ENCODE data around the gene SCN1A.
"Not testable (repeated sequence)": the region's sequence is repeated elsewhere in the genome, so short reads cannot be mapped to it uniquely, and the experiment has no call there.

The SCN1A gene

DNA sequence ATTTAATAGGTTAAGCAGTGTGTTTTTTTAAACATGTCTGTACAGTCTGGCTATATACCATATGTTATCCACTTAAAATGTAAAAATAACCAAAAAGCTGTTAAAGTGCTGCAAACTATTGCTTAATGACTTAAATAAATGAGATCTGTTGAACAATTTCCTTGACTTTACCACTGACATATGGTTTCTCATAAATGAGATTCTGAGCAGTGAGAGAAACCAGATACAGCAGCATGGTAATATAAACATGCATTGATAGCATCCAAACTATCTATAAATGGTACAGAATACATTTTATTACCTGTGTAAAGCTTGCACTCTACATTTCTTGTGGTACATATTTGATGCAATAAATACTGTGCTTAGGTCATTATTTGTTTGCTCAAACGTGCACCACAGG, 138.0 kb downstream of the SCN1A start:
- no peak for DNase-seq (ENCODE audit: extremely low read depth in 1 of 2, low read depth in 1 of 2)

DNA sequence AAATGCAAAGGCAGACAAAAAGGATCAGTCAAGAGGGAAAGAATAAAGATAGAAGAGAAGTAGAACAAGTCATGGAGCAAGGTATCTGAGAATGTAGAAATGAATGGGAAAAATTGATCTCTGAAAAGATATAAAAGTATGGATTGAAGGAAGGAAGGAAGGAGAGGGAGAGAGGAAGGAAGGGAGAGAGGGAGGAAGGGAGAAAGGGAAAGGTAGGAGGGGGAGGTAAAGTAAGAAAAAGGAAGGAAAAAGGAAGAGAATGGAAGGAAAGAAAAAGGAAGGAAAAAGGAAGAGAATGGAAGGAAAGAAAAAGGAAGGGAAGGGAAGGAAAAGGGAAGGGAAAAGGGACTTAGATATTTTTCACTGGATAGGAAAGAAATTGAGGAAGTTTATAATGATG, 142.7 kb downstream of the SCN1A start:
- no peak for DNase-seq (ENCODE audit: extremely low read depth in 1 of 2, low read depth in 1 of 2)

DNA sequence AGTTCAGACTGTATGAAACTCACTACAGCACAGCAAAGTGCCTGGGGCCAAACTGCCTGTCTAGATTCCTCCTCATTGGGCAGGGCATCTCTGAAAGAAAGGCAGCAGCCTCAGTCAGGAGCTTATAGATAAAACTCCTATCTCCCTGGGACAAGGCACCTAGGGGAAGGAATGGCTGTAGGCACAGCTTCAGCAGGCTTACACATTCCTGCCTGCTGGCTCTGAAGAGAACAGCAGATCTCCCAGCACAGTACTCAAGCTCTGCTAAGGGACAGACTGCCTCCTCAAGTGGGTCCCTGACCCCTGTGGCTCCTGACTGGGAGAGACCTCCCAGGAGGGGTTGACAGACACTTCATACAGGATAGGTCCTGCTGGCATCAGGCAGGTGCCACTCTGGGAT, 155.7 kb downstream of the SCN1A start:
- not testable (repeated sequence) for DNase-seq (ENCODE audit: extremely low read depth in 1 of 2, low read depth in 1 of 2)

DNA sequence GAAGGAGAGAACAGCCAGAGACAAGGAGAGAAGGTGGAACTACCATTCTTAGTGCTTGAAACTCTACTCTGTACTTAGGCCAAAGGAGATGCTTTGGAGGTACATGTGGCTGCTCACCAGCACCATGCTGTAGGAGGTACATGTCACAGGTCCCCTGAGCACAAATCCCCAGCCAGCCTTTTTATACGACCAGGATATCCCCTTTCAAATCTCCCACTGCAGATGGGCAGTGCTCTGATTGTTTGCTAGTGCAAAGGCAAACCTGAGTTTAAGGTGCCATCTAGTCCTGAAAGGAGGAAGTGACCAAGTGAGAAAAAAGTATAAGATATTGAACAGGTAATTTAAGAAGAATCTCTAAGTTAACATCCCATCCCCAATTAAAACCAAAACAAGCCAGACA, 157.2 kb downstream of the SCN1A start:
- no peak for DNase-seq (ENCODE audit: extremely low read depth in 1 of 2, low read depth in 1 of 2)

DNA sequence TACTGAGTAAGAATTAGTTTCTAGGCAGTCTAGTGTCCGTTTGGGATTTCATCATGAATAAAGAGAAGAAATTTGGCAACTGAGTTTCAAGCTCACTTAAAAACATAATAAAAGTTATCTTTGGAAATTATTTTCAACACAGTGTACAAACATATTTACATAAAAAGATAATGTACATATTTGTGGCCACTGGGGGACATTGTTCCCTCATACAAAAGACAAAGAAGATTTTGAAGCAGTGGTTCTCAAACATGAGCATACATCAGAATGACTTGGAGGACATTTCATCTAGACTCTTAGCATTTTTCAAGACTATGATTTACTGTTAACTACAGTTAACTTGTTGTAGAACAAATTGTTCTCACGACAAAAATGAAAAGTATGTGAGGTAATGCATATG, 158.6 kb downstream of the SCN1A start:
- no peak for DNase-seq (ENCODE audit: extremely low read depth in 1 of 2, low read depth in 1 of 2)

DNA sequence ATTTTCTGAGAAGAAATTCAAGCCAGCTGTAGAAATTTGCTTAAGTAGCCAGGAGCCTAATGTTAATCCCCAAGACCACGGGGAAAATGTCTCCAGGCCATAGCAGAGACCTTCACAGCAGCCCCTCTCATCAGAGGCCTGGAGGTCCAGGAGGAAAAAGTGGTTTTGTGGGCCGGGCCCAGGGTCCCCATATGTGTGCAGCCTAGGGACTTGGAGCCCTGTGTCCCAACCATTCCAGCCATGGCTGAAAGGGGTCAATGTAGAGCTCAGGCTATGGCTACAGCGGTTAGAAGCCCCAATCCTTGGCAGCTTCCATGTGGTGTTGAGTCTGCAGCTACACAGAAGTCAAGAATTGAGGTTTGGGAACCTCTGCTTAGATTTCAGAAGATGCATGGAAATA, 160.1 kb downstream of the SCN1A start:
- no peak for DNase-seq (ENCODE audit: extremely low read depth in 1 of 2, low read depth in 1 of 2)

DNA sequence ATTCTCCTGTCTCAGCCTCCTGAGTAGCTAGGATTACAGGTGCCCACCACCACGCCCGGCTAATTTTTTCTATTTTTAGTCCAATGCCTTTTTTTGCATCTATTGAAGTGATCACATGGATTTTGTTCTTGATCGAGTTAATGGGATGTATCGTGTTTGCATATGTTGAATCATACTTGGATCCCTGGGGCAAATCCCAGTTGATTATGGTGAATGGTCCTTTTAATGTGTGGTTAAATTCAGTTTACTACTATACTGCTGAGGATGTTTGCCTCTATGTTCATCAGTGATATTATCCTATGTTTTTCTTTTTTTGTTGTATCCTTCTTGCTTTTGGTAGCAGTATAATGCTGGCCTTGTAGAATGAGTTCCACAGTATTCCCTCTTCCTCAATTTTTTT, 166.0 kb downstream of the SCN1A start:
- DNase-seq (ENCODE audit: extremely low read depth in 1 of 2, low read depth in 1 of 2), result no peak

DNA sequence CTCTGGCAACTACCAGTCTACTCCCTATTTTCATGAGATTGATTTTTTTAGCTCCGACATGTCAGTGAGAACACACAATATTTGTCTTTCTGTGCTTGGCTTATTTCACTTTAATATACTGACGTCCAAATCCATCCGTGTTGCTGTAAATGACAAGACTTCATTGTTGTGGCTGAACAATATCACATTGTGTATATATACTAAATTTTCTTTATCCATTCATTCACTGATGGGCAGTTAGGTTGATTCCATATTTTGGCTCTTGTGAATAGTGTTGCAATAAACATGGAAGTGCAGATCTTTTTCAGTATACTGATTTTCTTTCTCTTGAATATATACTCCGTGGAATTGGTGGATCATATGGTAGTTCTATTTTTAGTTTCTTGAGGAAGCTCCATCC, 168.4 kb downstream of the SCN1A start:
- DNase-seq (ENCODE audit: extremely low read depth in 1 of 2, low read depth in 1 of 2), result no peak

DNA sequence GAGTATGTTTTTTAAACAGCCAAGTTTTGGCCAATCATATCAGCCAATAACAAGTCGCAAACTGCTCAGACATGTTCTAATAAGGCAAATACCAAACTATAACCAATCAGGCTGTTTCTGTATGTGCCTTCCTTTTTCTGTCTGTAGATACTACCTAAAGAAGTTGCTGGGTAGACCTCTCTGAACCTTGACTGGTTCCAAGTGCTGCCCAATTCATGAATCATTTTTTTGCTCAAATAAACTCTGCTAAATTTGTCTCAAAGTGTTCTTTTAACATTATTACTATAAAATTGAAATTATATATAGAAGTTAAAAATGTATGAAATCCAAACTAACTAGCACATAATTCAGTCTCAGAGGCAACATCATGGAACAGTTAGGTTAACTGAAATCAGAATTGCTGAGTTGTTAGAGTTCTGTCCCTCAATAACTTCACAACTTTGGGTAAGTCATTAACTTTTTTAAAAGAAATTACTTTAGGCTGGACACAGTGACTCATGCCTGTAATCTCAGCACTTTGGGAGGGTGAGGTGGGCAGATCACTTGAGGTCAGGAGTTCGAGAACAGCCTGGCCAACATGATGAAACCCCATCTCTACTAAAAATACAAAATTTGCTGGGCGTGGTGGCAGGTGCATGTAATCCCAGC, 169.4 kb downstream of the SCN1A start:
- no peak for DNase-seq (ENCODE audit: extremely low read depth in 1 of 2, low read depth in 1 of 2)

DNA sequence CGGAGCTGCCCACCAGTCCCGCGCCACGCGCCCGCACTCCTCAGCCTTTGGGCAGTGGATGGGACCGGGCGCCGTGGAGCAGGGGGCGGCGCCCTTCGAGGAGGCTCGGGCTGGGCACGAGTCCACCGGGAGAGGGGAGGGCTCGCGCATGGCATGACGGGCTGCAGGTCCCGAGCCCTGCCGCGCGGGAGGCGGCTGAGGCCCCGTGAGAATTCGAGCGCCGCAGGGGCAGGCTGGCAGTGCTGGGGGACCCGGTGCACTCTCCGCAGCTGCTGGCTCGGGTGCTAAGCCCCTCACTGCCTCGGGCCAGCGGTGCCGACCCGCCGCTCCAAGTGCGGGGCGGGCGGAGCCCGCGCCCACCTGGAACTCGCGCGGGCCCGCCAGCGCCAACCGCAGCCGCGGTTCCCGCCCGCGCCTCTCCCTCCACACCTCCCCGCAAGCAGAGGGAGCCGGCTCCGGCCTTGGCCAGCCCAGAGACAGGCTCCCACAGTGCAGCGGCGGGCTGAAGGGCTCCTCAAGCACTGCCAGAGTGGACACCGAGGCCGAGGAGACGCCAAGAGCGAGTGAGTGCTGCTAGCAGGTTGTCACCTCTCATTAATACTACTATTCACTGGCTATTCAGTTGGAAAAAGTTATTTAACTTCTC, 170.7 kb downstream of the SCN1A start:
- DNase-seq (ENCODE audit: extremely low read depth in 1 of 2, low read depth in 1 of 2), result no peak

DNA sequence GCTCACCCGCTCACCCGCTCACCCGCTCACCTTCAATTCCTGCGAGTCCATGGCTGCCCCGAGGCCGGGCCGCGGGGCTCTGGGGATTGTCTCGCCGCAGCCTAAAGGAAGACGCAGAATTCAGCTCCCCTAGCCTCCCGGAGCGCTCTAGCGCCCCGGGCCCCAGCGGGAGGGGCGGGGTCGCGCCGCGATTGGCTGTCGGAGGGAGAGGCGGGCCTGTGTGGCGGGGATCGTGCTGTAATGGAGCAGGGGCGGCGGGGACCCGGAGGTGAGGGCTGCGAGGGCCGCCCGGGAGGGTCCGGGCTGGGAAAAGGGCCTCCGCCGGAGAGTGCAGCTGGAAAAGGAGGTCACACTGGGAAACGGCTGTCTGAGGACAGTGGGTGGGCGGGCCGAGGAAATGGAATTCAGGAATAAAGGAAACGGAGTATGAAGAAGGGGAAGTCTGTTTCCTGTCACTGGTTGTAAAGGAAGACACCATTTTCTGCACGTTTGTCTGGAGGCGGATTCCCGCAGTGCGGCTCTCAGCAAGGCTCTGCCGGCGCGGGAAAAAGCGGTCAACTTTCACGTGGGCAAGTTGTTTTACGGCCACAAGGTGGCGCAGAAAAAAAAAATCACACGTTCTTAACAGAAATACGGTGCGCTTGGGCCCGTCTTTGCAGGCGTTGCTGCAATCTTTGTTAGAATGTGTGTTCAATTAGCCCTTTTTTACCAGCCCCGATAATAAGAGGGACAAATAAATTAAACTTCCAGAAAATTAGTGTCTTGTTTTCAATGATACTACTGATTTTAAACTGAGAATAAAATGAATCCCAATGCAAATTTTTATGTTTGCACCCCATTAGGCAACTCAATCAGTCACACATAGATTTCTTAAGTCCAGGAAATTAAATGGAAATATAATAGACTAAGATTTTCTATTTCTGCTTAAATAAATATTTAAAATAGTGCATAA, 173.9 kb downstream of the SCN1A start, which contains the start of gene TTC21B:
Gene TTC21B, minus strand, starts transcription at position 122 of the 952 bp plus-strand sequence. Its CDS starts 71 bp downstream, at position 51.
- peak; percentile 76 to 93 for DNase-seq (ENCODE audit: extremely low read depth in 1 of 2, low read depth in 1 of 2)

DNA sequence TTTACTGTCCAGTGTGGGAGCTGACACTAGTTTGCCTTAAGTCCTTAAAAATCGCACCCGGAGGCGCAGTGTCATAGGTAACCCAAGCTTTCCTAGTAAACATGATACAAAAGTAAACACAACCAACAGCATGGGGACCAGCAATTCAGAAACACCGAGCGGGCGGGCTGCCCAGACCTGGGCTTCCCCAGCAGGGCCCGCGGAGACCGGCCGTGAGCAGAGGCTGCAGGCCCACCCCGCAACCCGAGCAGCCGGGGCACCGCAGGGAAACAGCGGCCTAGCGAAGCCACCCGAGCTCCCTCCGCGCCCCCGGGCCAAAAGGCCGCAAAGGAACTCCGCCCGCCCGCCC, 174.5 kb downstream of the SCN1A start:
- DNase-seq (ENCODE audit: extremely low read depth in 1 of 2, low read depth in 1 of 2), result no peak

DNA sequence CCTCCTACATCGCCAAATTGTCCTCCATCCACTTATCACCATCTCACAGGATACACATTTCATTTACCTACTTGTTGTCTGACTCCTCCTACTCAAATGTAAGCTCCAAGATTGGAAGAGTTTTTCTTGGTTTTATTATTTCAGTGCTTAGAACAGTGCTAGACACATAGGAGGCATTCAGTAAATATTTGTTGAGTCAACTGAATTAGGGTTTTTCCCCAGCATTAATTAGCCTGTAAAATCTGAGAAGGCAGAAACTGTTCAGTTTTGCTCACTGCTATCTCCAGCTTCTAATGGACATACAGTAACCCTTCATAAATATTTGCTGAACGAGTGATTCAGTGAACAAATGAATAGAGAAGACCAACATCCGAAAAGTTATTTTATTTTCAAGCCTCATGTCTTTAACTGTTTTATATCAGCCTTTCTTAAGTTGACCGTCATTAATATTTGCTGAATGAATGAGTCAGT, 175.0 kb downstream of the SCN1A start:
- no peak for DNase-seq (ENCODE audit: extremely low read depth in 1 of 2, low read depth in 1 of 2)

DNA sequence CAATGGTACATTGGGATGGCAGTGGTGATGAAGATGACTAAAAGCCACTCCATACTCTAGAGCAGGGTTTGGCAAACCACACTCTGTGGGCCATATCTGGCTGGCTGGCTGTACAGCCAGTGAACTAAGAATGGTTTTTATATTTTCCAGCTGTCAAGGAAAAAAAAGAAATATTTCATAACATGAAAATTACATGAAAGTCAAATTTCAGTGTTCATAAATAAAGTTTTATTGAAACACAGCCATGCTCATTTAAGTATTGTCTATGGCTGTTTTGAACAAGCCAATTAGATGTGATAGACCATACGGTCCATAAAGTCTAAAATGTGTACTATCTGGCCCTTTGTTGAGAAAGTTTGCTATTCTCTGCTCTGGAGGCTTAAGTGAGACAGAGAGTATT, 175.7 kb downstream of the SCN1A start:
- no peak for DNase-seq (ENCODE audit: extremely low read depth in 1 of 2, low read depth in 1 of 2)

DNA sequence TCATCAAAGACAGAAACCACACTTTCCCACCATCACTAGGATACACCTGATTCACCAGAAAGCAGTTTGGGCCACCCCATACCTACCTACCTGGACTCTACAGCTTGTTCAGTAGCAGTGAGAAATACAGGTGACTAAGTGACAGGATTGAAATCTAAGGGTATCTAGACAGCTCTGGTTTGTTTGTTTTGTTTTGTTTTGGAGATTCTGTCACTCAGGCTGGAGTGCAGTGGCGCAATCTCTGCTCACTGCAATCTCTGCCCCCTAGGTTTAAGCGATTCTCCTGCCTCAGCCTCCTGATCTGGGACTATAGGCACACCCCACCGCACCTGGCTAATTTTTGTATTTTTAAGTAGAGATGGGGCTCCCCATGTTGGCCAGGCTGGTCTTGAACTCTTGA, 177.4 kb downstream of the SCN1A start:
- no peak for DNase-seq (ENCODE audit: extremely low read depth in 1 of 2, low read depth in 1 of 2)

DNA sequence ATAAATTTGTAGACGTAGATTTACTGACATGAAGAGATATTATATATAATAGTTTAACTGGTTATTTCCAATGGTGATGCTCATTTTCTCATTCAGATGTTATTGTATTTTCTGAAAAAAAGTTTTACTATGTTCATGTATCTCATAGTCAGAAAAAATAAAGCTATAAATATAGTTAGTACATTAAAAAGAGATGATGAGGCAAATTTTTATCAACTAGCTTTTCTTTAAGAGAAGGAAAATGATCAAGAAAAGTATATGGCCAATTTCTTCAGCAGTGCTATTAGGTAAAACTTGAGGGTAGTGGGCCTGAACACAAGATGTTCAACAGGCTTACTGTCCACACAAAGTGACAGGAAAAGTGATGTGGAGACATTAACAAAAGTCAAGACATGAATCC, 186.0 kb downstream of the SCN1A start:
- no peak for DNase-seq (ENCODE audit: extremely low read depth in 1 of 2, low read depth in 1 of 2)

DNA sequence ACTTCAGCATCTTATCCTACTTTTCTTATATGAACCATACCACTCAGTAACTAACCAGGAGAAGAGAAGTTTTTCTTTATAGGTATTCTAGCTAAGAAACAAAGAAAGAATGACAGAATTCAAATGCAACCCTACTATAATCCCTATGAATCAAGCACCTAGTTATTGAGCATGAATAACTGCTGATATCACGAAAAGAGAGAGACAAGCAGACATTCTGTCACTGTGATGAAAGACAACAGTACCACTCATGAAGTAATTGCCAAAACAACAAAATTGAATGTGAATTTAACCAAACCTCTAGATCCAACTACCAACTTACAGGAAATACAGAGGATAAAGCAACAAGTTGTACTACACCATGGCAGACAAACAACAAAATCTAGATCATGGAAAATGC, 189.6 kb downstream of the SCN1A start:
- no peak for DNase-seq (ENCODE audit: extremely low read depth in 1 of 2, low read depth in 1 of 2)

All from activated CD8-positive, alpha-beta memory T cell treated with anti-CD3 and anti-CD28 coated beads for 1 hour (primary cell).